GM12878 (cell line): ENCODE measurements around the gene SBF2. TPM values are rescaled to one million over a fixed set of nuclear protein-coding genes. Genes with fewer than 3 reads are reported as not detected.
A peak's percentile ranks its signal among the peaks of the same experiment; 100 is the strongest.

Experiments
- EGR1 ChIP-seq, 2 experiments: IDR thresholded peaks; 1 replicate in 1 of 2; 2 replicates in 1 of 2; pipeline ENCODE4 v1.6.1; 2011 to 2012; ENCODE audit warnings: low read depth in 2 of 2, low read length in 2 of 2, borderline replicate concordance in 1 of 2, mild to moderate bottlenecking in 1 of 2, moderate library complexity in 1 of 2
- FOXK2 ChIP-seq: fragments of 450-650 bp; IDR thresholded peaks from 2 replicates; pipeline ENCODE4 v1.6.1; 2017; ENCODE audit warnings: mild to moderate bottlenecking, moderate library complexity
- FOXM1 ChIP-seq: IDR thresholded peaks from 2 replicates; pipeline ENCODE4 v1.6.1; 2012; ENCODE audit warnings: low read depth, mild to moderate bottlenecking, inconsistent platforms, low read length, moderate library complexity
- IKZF1 ChIP-seq: fragments of 450-650 bp; conservative IDR thresholded peaks from 2 replicates; pipeline ENCODE4 v1.6.1; 2017; ENCODE audit warnings: antibody characterized with exemption, mild to moderate bottlenecking
- NRF1 ChIP-seq: conservative IDR thresholded peaks from 2 replicates; pipeline ENCODE4 v1.6.1; 2011; ENCODE audit warnings: mild to moderate bottlenecking, low read depth, low read length, improper control_type of control experiment
- STAT3 ChIP-seq: IDR thresholded peaks from 2 replicates; pipeline ENCODE4 v1.6.1; 2011; ENCODE audit warnings: low read depth, low read length, improper control_type of control experiment
- YY1 ChIP-seq: IDR thresholded peaks from 2 replicates; pipeline ENCODE4 v1.6.1; 2011; ENCODE audit warnings: low read depth, mild to moderate bottlenecking, low read length
- ZNF207 ChIP-seq: fragments of 450-650 bp; IDR thresholded peaks from 2 replicates; pipeline ENCODE4 v1.6.1; 2014; ENCODE audit warnings: antibody characterized with exemption, mild to moderate bottlenecking, borderline replicate concordance
- ZNF274 ChIP-seq: IDR thresholded peaks from one replicate; pipeline ENCODE4 v1.8.0; 2011; ENCODE audit not compliant: insufficient read length, insufficient read depth
- ZNF384 ChIP-seq: IDR thresholded peaks from 2 replicates; pipeline ENCODE4 v1.6.1; 2012; ENCODE audit warnings: low read depth, mild to moderate bottlenecking, low read length, improper control_type of control experiment, borderline replicate concordance
- polyA plus RNA-seq, 11 experiments: library from polyadenylated mRNA; depleted of rRNA in 4 of 11; unstranded in 6 of 11; stranded (reverse) in 5 of 11; fragments of >200 nt; fragmentation: Nextera tagmentation in 4 of 11; fragmentation: Illumina TruSeq in 1 of 11; extraction: Ambion mirVana in 4 of 11; extraction: Trizol in 1 of 11; gene quantifications; 1 replicate in 1 of 11; 2 replicates in 10 of 11; pipeline versions ENCODE4 v1.2.1 to v1.2.3, GENCODE V29; 2011 to 2016; ENCODE audit warnings: inconsistent platforms in 2 of 11, missing spikeins in 2 of 11, low read depth in 1 of 11
- total RNA-seq, 4 experiments: library from RNA; depleted of rRNA in 3 of 4; stranded (reverse); fragments of >200 nt in 3 of 4; fragmentation: Illumina TruSeq in 1 of 4; extraction: Trizol in 1 of 4; gene quantifications; 2 replicates each; pipeline versions ENCODE4 v1.2.1 to v1.2.3, GENCODE V29; 2013 to 2021
- TF ChIP-seq, protein P1 (sequence below): fragments of 450-650 bp; IDR thresholded peaks from 2 replicates; pipeline ENCODE4 v1.6.1; 2018; ENCODE audit warnings: mild to moderate bottlenecking, low read depth, moderate library complexity; ENCODE audit not compliant: partially characterized antibody
- TF ChIP-seq, protein P2 (sequence below): fragments of 150-350 bp; IDR thresholded peaks from 2 replicates; pipeline ENCODE4 v1.6.1; 2014; ENCODE audit warnings: mild to moderate bottlenecking, low read depth, low read length

Gene SBF2
- total and polyA plus RNA-seq, 10 of the 15 experiments (the other 5 are each of a cell fraction or from before 2014, with no cell fraction given) = 0.24 to 2.3 (median 1.1) TPM

DNA sequence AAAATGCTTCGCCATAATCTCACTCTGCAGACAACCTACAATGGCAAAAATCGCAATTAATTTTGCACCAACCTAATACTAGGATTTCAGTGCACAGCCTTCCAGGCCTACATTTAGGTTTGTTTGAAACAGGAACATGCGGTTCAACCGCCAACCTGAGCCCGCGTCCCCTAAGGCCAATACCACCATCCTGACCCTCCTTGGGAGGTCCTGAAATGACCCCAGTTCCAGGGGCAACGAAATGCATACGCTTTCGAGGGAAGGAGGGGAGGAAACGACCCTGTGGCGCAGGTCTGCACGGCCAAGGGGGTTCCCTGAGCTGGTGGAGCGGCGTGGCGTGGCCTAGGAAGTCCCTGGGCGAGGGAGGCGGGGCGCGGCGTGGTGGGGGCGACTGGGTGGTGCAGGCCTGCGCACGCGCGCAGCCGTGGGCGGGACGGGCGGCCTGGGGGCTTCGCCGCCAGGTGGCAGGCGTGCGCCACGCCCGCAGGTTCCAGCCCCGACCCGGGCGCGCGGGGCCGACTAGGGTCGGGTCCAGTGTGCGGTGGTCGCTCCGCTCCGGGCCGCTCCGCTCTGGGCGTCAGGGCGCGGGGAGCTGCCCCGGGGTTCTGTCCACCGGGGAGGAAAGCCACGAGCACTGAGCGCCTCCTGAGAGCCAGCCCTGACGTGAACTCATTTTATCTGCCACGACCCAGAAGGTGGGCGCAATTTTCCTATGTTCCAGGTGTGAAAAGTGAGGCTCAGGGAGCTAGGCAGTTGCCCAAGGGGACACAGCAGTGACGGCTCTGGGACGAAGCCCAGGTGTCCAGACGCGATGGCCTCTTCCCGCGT, 536.0 kb downstream of the SBF2 start (continued):
- TF ChIP-seq, protein P1, sequence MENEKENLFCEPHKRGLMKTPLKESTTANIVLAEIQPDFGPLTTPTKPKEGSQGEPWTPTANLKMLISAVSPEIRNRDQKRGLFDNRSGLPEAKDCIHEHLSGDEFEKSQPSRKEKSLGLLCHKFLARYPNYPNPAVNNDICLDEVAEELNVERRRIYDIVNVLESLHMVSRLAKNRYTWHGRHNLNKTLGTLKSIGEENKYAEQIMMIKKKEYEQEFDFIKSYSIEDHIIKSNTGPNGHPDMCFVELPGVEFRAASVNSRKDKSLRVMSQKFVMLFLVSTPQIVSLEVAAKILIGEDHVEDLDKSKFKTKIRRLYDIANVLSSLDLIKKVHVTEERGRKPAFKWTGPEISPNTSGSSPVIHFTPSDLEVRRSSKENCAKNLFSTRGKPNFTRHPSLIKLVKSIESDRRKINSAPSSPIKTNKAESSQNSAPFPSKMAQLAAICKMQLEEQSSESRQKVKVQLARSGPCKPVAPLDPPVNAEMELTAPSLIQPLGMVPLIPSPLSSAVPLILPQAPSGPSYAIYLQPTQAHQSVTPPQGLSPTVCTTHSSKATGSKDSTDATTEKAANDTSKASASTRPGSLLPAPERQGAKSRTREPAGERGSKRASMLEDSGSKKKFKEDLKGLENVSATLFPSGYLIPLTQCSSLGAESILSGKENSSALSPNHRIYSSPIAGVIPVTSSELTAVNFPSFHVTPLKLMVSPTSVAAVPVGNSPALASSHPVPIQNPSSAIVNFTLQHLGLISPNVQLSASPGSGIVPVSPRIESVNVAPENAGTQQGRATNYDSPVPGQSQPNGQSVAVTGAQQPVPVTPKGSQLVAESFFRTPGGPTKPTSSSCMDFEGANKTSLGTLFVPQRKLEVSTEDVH = no peak
- TF ChIP-seq EGR1 (IDR thresholded peaks at IDR 0.05; ENCODE audit: borderline replicate concordance in 1 of 2, low read depth in 2 of 2, low read length in 2 of 2) (peak in 1 of 2 experiments; percentile 85; a peak in 2 of 3 replicates), NRF1 (peak; percentile 69), ZNF207 (no peak; the same call in 1 of the 2 replicates), STAT3 (no peak), IKZF1 (peak; percentile 66), FOXK2 (no peak), ZNF384 (no peak), YY1 (no peak), ZNF274 (no peak), FOXM1 (no peak)
- TF ChIP-seq, protein P2, sequence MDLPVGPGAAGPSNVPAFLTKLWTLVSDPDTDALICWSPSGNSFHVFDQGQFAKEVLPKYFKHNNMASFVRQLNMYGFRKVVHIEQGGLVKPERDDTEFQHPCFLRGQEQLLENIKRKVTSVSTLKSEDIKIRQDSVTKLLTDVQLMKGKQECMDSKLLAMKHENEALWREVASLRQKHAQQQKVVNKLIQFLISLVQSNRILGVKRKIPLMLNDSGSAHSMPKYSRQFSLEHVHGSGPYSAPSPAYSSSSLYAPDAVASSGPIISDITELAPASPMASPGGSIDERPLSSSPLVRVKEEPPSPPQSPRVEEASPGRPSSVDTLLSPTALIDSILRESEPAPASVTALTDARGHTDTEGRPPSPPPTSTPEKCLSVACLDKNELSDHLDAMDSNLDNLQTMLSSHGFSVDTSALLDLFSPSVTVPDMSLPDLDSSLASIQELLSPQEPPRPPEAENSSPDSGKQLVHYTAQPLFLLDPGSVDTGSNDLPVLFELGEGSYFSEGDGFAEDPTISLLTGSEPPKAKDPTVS = no peak
